HEK293 (cell line): Measurements from ENCODE around the gene KCNK7.

Experiments
- CTCF ChIA-PET: fragments of 350-600 bp; formaldehyde crosslinking; extraction: SDS; loops from one replicate; lab custom pipeline; 2021; ENCODE audit warnings: antibody characterized with exemption; lab: Yijun Ruan, JAX
- POLR2A ChIA-PET: fragments of 300-600 bp; formaldehyde crosslinking; extraction: SDS; loops from one replicate; lab custom pipeline; 2020; ENCODE audit warnings: antibody characterized with exemption, inconsistent platforms; lab: Yijun Ruan, JAX
- H3K27ac ChIP-seq: fragments of 200-500 bp; sonication (Bioruptor generic); 2 replicates; pipeline ENCODE4 v1.5.1; 2014; ENCODE audit warnings: low read depth, low read length, control low read depth, inconsistent platforms; ENCODE audit errors: extremely low read depth
- H3K36me3 ChIP-seq, 2 experiments: fragments of 200-500 bp in 1 of 2; sonication (Bioruptor generic) in 1 of 2; 1 replicate in 1 of 2; 2 replicates in 1 of 2; pipeline ENCODE4 v1.5.1; 2014 to 2017; ENCODE audit warnings: inconsistent platforms in 2 of 2, low read length in 2 of 2; ENCODE audit not compliant: control insufficient read depth in 2 of 2, insufficient read depth in 1 of 2
- H3K4me1 ChIP-seq: fragments of 200-500 bp; sonication (Bioruptor generic); 2 replicates; pipeline ENCODE4 v1.5.1; 2014; ENCODE audit warnings: mild to moderate bottlenecking, low read length, inconsistent platforms; ENCODE audit not compliant: control insufficient read depth, insufficient read depth
- H3K4me3 ChIP-seq: 2 replicates; pipeline ENCODE4 v1.5.1; 2011; ENCODE audit warnings: low read depth, mild to moderate bottlenecking, control low read depth, low read length, moderate library complexity
- H3K9me3 ChIP-seq: fragments of 200-500 bp; sonication (Bioruptor generic); 2 replicates; pipeline ENCODE4 v1.5.1; 2014; ENCODE audit warnings: low read depth, low read length, inconsistent platforms; ENCODE audit not compliant: control insufficient read depth, insufficient read depth
- GLIS1 ChIP-seq: fragments of 450-650 bp; formaldehyde crosslinking; IDR thresholded peaks from 2 replicates; pipeline ENCODE4 v1.5.1; 2016; ENCODE audit warnings: missing biosample characterization, missing genetic modification characterization
- HIC1 ChIP-seq: fragments of 450-650 bp; formaldehyde crosslinking; IDR thresholded peaks from 2 replicates; pipeline ENCODE4 v1.5.1; 2016; ENCODE audit warnings: missing biosample characterization, missing genetic modification characterization
- KLF1 ChIP-seq: fragments of 450-650 bp; formaldehyde crosslinking; IDR thresholded peaks from 2 replicates; pipeline ENCODE4 v1.5.1; 2016; ENCODE audit warnings: missing biosample characterization, missing genetic modification characterization
- KLF10 ChIP-seq: fragments of 450-650 bp; IDR thresholded peaks from 2 replicates; pipeline ENCODE4 v1.5.1; 2018; ENCODE audit warnings: missing biosample characterization, mild to moderate bottlenecking, missing genetic modification characterization
- KLF17 ChIP-seq: fragments of 450-650 bp; formaldehyde crosslinking; IDR thresholded peaks from 2 replicates; pipeline ENCODE4 v1.5.1; 2016; ENCODE audit warnings: missing biosample characterization, missing genetic modification characterization
- KLF9 ChIP-seq: fragments of 450-650 bp; formaldehyde crosslinking; IDR thresholded peaks from 2 replicates; pipeline ENCODE4 v1.5.1; 2016; ENCODE audit warnings: missing biosample characterization, missing genetic modification characterization, low read depth
- SP2 ChIP-seq: fragments of 450-650 bp; formaldehyde crosslinking; IDR thresholded peaks from 2 replicates; pipeline ENCODE4 v1.5.1; 2016; ENCODE audit warnings: missing biosample characterization, missing genetic modification characterization
- SP3 ChIP-seq: fragments of 450-650 bp; formaldehyde crosslinking; IDR thresholded peaks from 2 replicates; pipeline ENCODE4 v1.5.1; 2016; ENCODE audit warnings: missing biosample characterization, missing genetic modification characterization
- SP7 ChIP-seq: fragments of 450-650 bp; formaldehyde crosslinking; IDR thresholded peaks from 2 replicates; pipeline ENCODE4 v1.5.1; 2016; ENCODE audit warnings: missing biosample characterization, missing genetic modification characterization
- ZFHX2 ChIP-seq: fragments of 450-650 bp; formaldehyde crosslinking; conservative IDR thresholded peaks from 2 replicates; pipeline ENCODE4 v1.5.1; 2016; ENCODE audit warnings: missing biosample characterization, missing genetic modification characterization
- ZNF654 ChIP-seq: fragments of 450-650 bp; formaldehyde crosslinking; IDR thresholded peaks from 2 replicates; pipeline ENCODE4 v1.5.1; 2016; ENCODE audit warnings: low read depth, missing biosample characterization, missing genetic modification characterization
- ZNF664 ChIP-seq: fragments of 450-650 bp; formaldehyde crosslinking; IDR thresholded peaks from 2 replicates; pipeline ENCODE4 v1.5.1; 2016; ENCODE audit warnings: missing biosample characterization, missing genetic modification characterization
- ZXDB ChIP-seq: fragments of 450-650 bp; formaldehyde crosslinking; IDR thresholded peaks from 2 replicates; pipeline ENCODE4 v1.5.1; 2016; ENCODE audit warnings: missing biosample characterization, missing genetic modification characterization
- TF ChIP-seq, protein P1 (sequence below): sonication (generic); formaldehyde crosslinking; IDR thresholded peaks from 2 replicates; pipeline ENCODE4 v1.8.1; 2022; ENCODE audit warnings: mild to moderate bottlenecking, moderate library complexity, missing genetic modification reagents
- TF ChIP-seq, protein P2 (sequence below): fragments of 450-650 bp; formaldehyde crosslinking; IDR thresholded peaks from 2 replicates; pipeline ENCODE4 v1.5.1; 2016; ENCODE audit warnings: missing biosample characterization, missing genetic modification characterization, borderline replicate concordance
- TF ChIP-seq, protein P3 (sequence below): fragments of 450-650 bp; formaldehyde crosslinking; optimal IDR thresholded peaks from 2 replicates; pipeline ENCODE3; 2016; ENCODE audit warnings: missing biosample characterization, mild to moderate bottlenecking, missing genetic modification characterization

Gene KCNK7

DNA sequence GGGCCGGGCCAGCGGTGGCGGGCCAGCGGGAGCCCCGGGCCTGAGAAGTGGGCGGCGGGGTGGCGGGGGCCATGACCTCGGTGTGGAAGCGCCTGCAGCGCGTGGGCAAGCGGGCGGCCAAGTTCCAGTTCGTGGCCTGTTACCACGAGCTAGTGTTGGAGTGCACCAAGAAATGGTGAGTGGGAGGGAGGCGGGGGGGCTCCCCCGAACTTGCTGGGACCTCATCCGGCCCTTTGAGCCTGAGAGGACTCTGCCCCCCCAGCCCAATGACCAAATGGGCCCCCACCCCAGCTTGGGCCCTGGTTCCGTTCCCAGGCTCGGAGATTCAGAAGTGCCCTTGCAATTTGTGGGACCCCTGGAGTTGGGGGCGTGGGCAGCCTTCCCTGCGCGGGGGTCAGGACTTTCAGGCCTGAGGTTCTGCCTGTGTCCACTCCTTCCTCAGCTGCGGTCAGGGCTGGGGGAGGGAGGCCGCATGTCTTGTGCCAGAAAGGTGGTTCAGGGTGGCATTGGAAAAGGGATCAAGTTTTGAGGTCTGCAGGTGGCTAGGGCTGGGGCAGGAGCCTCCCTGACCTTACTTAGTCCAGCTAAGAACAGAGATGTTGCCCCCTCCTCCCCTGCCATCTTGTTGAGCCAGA lies 19.3 kb downstream of the KCNK7 start:
- H3K27ac ChIP-seq, result no peak overlapping the region; the same call in 1 of the 2 replicates
- no peaks in the 10 kb centered on the region for H3K9me3 ChIP-seq
- H3K36me3 ChIP-seq, result peaks cover 0 to 14% of the 10 kb centered on the region in 2 experiments; a peak in 1 of 3 replicates
- H3K4me1 ChIP-seq, result peaks cover 13% of the 10 kb centered on the region; the same call in 1 of the 2 replicates
- POLR2A ChIA-PET, result interaction anchor here (0.6 kb wide), 3 partner anchors 11 to 410 kb away, joined by 3 to 9 read pairs (median 4); no protein-coding TSS in a partner anchor
- peak overlapping the region; percentile 31 for H3K4me3 ChIP-seq
- no peak for TF ChIP-seq SP7 (tag by site-specific recombination)
- peak; percentile 34 for TF ChIP-seq ZFHX2 (tag by site-specific recombination)
- TF ChIP-seq, all 188 proteins: peak for 1
- CTCF ChIA-PET, result interaction anchor here (0.5 to 3.5 kb wide), 8 partner anchors 12 to 207 kb away, joined by 3 to 28 read pairs (median 4); partner anchors contain the start of gene KCNK7

DNA sequence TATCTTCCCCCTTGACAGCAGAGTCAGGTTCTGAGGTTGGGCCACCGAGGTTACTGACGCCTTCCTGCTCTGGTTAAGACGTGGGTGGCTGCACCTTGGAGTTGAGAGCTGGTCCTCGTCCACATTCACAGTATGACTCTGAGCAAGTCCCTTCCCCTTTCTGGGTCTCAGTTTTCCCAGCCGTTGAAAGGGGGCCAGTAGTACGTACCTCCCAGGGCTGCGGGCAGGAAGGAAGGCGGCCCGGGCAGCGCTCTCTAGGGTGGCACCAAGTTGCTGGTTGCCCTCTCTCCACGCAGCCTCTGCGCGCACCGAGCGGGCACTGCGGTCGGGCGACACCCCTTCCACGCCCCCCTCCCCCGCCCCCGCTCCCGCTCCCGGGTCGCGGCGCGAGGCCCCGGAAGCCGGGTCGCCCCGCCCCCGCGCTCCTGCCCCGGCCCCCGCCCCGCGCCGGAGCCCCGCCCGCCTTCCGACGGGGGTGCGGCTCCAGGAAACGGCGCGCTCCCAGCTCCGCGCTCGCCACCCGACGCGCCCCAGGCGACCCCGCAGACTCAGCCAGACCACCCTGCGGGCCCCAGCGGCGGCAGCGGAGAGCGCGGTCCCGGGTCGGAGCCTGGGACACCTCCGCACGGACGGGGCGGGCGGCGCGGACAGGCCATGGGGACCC lies 19.9 kb downstream of the KCNK7 start, which contains the start of gene EHBP1L1:
TSS of gene EHBP1L1 (plus strand) at position 486 of the 664 bp plus-strand sequence. CDS start 250 bp downstream, outside the sequence.
- Histone ChIP-seq H3K9me3 (no peaks in the 10 kb centered on the region), H3K4me3 (peak within 1 kb of the TSS; percentile 31), H3K27ac (no peak within 1 kb of the TSS; the same call in 1 of the 2 replicates), H3K4me1 (peaks cover 17% of the 10 kb centered on the region; the same call in 1 of the 2 replicates), H3K36me3 (peaks cover 0 to 14% of the 10 kb centered on the region in 2 experiments; a peak in 1 of 3 replicates)
- CTCF ChIA-PET, result interaction anchor here (0.5 to 3.5 kb wide), 12 partner anchors 13 to 466 kb away, joined by 3 to 28 read pairs (median 4); no protein-coding TSS in a partner anchor
- POLR2A ChIA-PET, result interaction anchor here (0.6 to 1.3 kb wide), 9 partner anchors 10 to 410 kb away, joined by 3 to 9 read pairs (median 3); partner anchors contain the start of genes PCNX3 and SIPA1
- peak; percentile 80 for TF ChIP-seq KLF10
- TF ChIP-seq SP2, result 0 out of 2 replicates have a peak, but pooled peaks have one; percentile 11
- TF ChIP-seq, protein P1, sequence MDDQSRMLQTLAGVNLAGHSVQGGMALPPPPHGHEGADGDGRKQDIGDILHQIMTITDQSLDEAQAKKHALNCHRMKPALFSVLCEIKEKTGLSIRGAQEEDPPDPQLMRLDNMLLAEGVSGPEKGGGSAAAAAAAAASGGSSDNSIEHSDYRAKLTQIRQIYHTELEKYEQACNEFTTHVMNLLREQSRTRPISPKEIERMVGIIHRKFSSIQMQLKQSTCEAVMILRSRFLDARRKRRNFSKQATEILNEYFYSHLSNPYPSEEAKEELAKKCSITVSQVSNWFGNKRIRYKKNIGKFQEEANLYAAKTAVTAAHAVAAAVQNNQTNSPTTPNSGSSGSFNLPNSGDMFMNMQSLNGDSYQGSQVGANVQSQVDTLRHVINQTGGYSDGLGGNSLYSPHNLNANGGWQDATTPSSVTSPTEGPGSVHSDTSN (CRISPR knock-in tag), result 0 out of 2 replicates have a peak, but pooled peaks have one; percentile 31
- no peak for TF ChIP-seq ZNF664
- TF ChIP-seq, protein P2, sequence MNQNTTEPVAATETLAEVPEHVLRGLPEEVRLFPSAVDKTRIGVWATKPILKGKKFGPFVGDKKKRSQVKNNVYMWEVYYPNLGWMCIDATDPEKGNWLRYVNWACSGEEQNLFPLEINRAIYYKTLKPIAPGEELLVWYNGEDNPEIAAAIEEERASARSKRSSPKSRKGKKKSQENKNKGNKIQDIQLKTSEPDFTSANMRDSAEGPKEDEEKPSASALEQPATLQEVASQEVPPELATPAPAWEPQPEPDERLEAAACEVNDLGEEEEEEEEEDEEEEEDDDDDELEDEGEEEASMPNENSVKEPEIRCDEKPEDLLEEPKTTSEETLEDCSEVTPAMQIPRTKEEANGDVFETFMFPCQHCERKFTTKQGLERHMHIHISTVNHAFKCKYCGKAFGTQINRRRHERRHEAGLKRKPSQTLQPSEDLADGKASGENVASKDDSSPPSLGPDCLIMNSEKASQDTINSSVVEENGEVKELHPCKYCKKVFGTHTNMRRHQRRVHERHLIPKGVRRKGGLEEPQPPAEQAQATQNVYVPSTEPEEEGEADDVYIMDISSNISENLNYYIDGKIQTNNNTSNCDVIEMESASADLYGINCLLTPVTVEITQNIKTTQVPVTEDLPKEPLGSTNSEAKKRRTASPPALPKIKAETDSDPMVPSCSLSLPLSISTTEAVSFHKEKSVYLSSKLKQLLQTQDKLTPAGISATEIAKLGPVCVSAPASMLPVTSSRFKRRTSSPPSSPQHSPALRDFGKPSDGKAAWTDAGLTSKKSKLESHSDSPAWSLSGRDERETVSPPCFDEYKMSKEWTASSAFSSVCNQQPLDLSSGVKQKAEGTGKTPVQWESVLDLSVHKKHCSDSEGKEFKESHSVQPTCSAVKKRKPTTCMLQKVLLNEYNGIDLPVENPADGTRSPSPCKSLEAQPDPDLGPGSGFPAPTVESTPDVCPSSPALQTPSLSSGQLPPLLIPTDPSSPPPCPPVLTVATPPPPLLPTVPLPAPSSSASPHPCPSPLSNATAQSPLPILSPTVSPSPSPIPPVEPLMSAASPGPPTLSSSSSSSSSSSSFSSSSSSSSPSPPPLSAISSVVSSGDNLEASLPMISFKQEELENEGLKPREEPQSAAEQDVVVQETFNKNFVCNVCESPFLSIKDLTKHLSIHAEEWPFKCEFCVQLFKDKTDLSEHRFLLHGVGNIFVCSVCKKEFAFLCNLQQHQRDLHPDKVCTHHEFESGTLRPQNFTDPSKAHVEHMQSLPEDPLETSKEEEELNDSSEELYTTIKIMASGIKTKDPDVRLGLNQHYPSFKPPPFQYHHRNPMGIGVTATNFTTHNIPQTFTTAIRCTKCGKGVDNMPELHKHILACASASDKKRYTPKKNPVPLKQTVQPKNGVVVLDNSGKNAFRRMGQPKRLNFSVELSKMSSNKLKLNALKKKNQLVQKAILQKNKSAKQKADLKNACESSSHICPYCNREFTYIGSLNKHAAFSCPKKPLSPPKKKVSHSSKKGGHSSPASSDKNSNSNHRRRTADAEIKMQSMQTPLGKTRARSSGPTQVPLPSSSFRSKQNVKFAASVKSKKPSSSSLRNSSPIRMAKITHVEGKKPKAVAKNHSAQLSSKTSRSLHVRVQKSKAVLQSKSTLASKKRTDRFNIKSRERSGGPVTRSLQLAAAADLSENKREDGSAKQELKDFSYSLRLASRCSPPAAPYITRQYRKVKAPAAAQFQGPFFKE (tag by site-specific recombination), result no peak
- 0 out of 2 replicates have a peak, but pooled peaks have one; percentile 21 for TF ChIP-seq KLF17 (tag by site-specific recombination)
- TF ChIP-seq KLF1 (tag by site-specific recombination), result peak; percentile 48
- TF ChIP-seq ZXDB (tag by site-specific recombination), result no peak
- peak; percentile 34; the same call in 1 of the 2 replicates for TF ChIP-seq SP3 (tag by site-specific recombination)
- peak; percentile 61 for TF ChIP-seq KLF9 (tag by site-specific recombination)
- TF ChIP-seq, protein P3, sequence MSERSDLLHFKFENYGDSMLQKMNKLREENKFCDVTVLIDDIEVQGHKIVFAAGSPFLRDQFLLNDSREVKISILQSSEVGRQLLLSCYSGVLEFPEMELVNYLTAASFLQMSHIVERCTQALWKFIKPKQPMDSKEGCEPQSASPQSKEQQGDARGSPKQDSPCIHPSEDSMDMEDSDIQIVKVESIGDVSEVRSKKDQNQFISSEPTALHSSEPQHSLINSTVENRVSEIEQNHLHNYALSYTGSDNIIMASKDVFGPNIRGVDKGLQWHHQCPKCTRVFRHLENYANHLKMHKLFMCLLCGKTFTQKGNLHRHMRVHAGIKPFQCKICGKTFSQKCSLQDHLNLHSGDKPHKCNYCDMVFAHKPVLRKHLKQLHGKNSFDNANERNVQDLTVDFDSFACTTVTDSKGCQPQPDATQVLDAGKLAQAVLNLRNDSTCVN (tag by site-specific recombination), result peak; percentile 41
- no peak for TF ChIP-seq ZNF654
- peak; percentile 29; the same call in 1 of the 2 replicates for TF ChIP-seq GLIS1 (tag by site-specific recombination)
- TF ChIP-seq HIC1 (tag by site-specific recombination), result 0 out of 2 replicates have a peak, but pooled peaks have one; percentile 28
